PC-3 (cell line): ENCODE results near the gene SCNN1B. TPM values are rescaled to one million over a fixed set of nuclear protein-coding genes. Genes with fewer than 3 reads are reported as not detected.

Experiments used
- ATAC-seq: fragments of 200-7000 bp; cut with Tn5 transposase; 2 replicates; pipeline ENCODE4 v1.9.1; 2020; ENCODE audit warnings: mild to moderate bottlenecking, moderate library complexity
- BruUV-seq: library from RNA; stranded (reverse); fragments of 400-500 nt; replicated peaks from 2 replicates; lab custom pipeline; 2021; lab: Mats Ljungman, UMichigan
- CTCF ChIA-PET: fragments of 300-600 bp; sonication (Branson Sonifier 250); formaldehyde crosslinking; loops from one replicate; lab custom pipeline; 2022; ENCODE audit warnings: antibody characterized with exemption; lab: Charles Lee
- POLR2A ChIA-PET: fragments of 300-600 bp; sonication (Branson Sonifier 250); formaldehyde crosslinking; loops from one replicate; lab custom pipeline; 2022; ENCODE audit warnings: antibody characterized with exemption; ENCODE audit not compliant: unreplicated experiment; lab: Charles Lee
- DNase-seq: peaks from one replicate; pipeline ENCODE4 v3.0.0-alpha.2; 2015
- H2AFZ ChIP-seq: fragments of 300-600 bp; sonication (generic); 2 replicates; pipeline ENCODE4 v1.6.0; 2016; ENCODE audit warnings: antibody characterized with exemption, low read length
- H3F3A ChIP-seq: fragments of 300-600 bp; sonication (generic); one replicate; pipeline ENCODE4 v1.6.0; 2017; ENCODE audit warnings: antibody characterized with exemption, low read length, control low read depth, mild to moderate bottlenecking; ENCODE audit not compliant: unreplicated experiment
- H3K27ac ChIP-seq: fragments of 300-600 bp; sonication (generic); 2 replicates; pipeline ENCODE4 v1.5.1; 2016; ENCODE audit warnings: mild to moderate bottlenecking, low read length
- H3K27me3 ChIP-seq: fragments of 300-600 bp; sonication (generic); 2 replicates; pipeline ENCODE4 v1.6.1; 2016; ENCODE audit warnings: low read length, mixed read lengths
- H3K36me3 ChIP-seq: fragments of 300-600 bp; sonication (generic); 2 replicates; pipeline ENCODE4 v1.6.1; 2016; ENCODE audit warnings: low read depth, mixed run types, low read length, mixed read lengths
- H3K4me1 ChIP-seq: fragments of 300-600 bp; sonication (generic); 2 replicates; pipeline ENCODE4 v1.5.1; 2016; ENCODE audit warnings: low read length; ENCODE audit not compliant: insufficient read depth
- H3K4me2 ChIP-seq: fragments of 300-600 bp; sonication (generic); 2 replicates; pipeline ENCODE4 v1.6.0; 2016; ENCODE audit warnings: low read length
- H3K4me3 ChIP-seq: fragments of 300-600 bp; sonication (generic); 2 replicates; pipeline ENCODE4 v1.5.1; 2016; ENCODE audit warnings: mild to moderate bottlenecking, low read length, mixed read lengths
- H3K79me2 ChIP-seq: fragments of 300-600 bp; sonication (generic); 2 replicates; pipeline ENCODE4 v1.6.1; 2017; ENCODE audit warnings: low read length, mixed read lengths
- H3K9ac ChIP-seq: fragments of 300-600 bp; sonication (generic); 2 replicates; pipeline ENCODE4 v1.6.0; 2016; ENCODE audit warnings: mild to moderate bottlenecking, low read length
- H3K9me2 ChIP-seq: fragments of 300-600 bp; sonication (generic); replicated peaks from 2 replicates; pipeline ENCODE4 v1.6.1; 2016; ENCODE audit warnings: mixed run types, low read length, mixed read lengths
- H3K9me3 ChIP-seq: fragments of 300-600 bp; sonication (generic); 2 replicates; pipeline ENCODE4 v1.6.1; 2016; ENCODE audit warnings: low read length, mixed read lengths
- H4K20me1 ChIP-seq: fragments of 300-600 bp; sonication (generic); 2 replicates; pipeline ENCODE4 v1.6.1; 2016; ENCODE audit warnings: low read length, mixed read lengths
- EZH2 ChIP-seq: fragments of 300-600 bp; sonication (generic); IDR thresholded peaks from one replicate; pipeline ENCODE4 v1.6.1; 2017; ENCODE audit warnings: antibody characterized with exemption, mild to moderate bottlenecking, low read length; ENCODE audit not compliant: unreplicated experiment
- EZH2phosphoT487 ChIP-seq: fragments of 300-600 bp; sonication (generic); IDR thresholded peaks from 2 replicates; pipeline ENCODE4 v1.6.1; 2018; ENCODE audit warnings: mild to moderate bottlenecking, antibody characterized with exemption, low read length, borderline replicate concordance
- intact Hi-C: fragments of 100-400 bp; cut with micrococcal nuclease; formaldehyde crosslinking; loops from 2 replicates; pipeline ENCODE4 v1.9.0; 2023
- total RNA-seq: library from RNA; depleted of rRNA; stranded (reverse); fragments of >200 nt; gene quantifications from 2 replicates; pipeline ENCODE4 v1.2.3, GENCODE V29; 2014; rRNA removed
- TF ChIP-seq, protein P1 (sequence below): fragments of 300-600 bp; sonication (generic); conservative IDR thresholded peaks from 2 replicates; pipeline ENCODE4 v1.5.1; 2017; ENCODE audit warnings: antibody characterized with exemption, low read depth, mild to moderate bottlenecking, low read length

The SCNN1B gene
- total RNA-seq, 1 experiment from 2014 or later = 4.1 TPM

DNA sequence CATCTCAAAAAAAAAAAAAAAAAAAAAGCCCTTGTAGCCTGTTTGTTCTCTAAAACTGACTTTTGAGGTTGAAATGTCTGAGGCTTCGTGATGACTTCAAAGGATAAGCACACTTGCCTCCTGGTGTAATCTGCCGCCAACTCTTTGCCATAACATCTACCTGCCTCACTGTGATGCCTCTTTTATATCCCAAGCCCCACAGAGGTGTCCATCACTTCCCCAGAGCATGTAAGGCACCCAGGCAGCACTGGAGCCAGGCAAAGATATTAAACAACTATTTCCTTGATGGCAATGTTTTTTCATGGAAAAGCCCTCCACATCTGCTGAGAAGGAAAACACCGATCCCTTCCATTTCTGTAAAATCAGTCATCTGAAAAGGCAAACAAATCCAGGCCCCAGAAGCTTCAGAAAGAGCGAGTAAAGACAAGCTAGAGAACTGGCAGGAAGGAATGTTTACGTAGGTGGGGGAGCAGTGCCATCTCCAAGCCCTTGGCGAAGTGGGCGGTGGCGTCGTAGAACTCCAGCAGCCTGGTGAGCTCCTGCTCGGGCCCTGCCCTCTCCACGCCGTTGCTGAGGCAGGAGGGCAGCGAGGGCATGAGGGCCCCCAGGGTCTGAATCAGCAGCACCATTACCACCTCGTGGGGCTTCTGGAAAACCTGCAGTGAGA lies 122.3 kb downstream of the SCNN1B start:
- no peaks in the 10 kb centered on the region for H3K79me2 ChIP-seq
- peaks cover 19% of the 10 kb centered on the region for H3K4me1 ChIP-seq
- TF ChIP-seq EZH2 (no peak), EZH2phosphoT487 (no peak)
- TF ChIP-seq, protein P1, sequence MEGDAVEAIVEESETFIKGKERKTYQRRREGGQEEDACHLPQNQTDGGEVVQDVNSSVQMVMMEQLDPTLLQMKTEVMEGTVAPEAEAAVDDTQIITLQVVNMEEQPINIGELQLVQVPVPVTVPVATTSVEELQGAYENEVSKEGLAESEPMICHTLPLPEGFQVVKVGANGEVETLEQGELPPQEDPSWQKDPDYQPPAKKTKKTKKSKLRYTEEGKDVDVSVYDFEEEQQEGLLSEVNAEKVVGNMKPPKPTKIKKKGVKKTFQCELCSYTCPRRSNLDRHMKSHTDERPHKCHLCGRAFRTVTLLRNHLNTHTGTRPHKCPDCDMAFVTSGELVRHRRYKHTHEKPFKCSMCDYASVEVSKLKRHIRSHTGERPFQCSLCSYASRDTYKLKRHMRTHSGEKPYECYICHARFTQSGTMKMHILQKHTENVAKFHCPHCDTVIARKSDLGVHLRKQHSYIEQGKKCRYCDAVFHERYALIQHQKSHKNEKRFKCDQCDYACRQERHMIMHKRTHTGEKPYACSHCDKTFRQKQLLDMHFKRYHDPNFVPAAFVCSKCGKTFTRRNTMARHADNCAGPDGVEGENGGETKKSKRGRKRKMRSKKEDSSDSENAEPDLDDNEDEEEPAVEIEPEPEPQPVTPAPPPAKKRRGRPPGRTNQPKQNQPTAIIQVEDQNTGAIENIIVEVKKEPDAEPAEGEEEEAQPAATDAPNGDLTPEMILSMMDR = no peak
- no peaks in the 10 kb centered on the region for H3K9me2 ChIP-seq
- no peaks in the 10 kb centered on the region for H3K27me3 ChIP-seq
- ATAC-seq (peak; percentile 81), DNase-seq (peak; percentile 84)
- no peaks in the 10 kb centered on the region for H3K9me3 ChIP-seq
- peak overlapping the region; percentile 76 for H3K4me2 ChIP-seq
- H3K4me3 ChIP-seq = no peak overlapping the region
- H3F3A ChIP-seq = no peaks in the 10 kb centered on the region
- H3K36me3 ChIP-seq = no peaks in the 10 kb centered on the region
- ChIA-PET POLR2A (interaction anchor here (0.6 kb wide), 2 partner anchors 12 to 86 kb away, joined by 4 to 5 read pairs; partner anchors contain the start of gene GGA2), CTCF (interaction anchor here (0.5 to 1.8 kb wide), 7 partner anchors 8 to 114 kb away, joined by 3 to 8 read pairs (median 4); no protein-coding TSS in a partner anchor)
- peak overlapping the region; percentile 67 for H3K9ac ChIP-seq
- H4K20me1 ChIP-seq = no peaks in the 10 kb centered on the region
- H3K27ac ChIP-seq = peak overlapping the region; percentile 98
- BruUV-seq = no TSS peak
- intact Hi-C loops = loop anchor here (2.0 to 5.0 kb wide), 2 partner anchors 34 to 142 kb away; no protein-coding TSS in a partner anchor
- peak overlapping the region; percentile 67; the same call in 1 of the 2 replicates for H2AFZ ChIP-seq

DNA sequence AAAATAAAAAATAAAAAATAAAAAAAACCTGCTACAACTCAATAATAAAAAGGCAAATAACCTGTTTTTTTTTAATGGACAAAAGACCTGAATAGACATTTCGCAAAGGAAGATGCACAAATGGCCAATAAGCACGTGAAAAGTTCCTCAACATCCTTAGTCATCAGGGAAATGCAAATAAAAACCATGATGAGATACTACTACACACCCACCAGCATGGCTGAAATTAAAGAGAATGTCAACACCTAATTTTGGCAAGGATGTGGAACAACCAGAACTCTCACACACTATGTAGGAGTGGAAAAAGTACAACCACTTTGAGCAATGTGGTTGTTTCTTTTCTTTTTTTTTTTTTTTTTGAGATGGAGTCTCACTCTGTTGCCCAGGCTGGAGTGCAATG lies 126.2 kb downstream of the SCNN1B start:
- no peaks in the 10 kb centered on the region for H3K9me2 ChIP-seq
- peaks cover 4% of the 10 kb centered on the region; the same call in 1 of the 2 replicates for H3K36me3 ChIP-seq
- H2AFZ ChIP-seq = no peak overlapping the region
- intact Hi-C loops = no loop called here
- CTCF ChIA-PET = no interaction called here
- peak; percentile 10 for DNase-seq
- no peak overlapping the region for H3K9ac ChIP-seq
- H3K9me3 ChIP-seq = no peaks in the 10 kb centered on the region
- no peaks in the 10 kb centered on the region for H3F3A ChIP-seq
- no peaks in the 10 kb centered on the region for H3K27me3 ChIP-seq
- no peaks in the 10 kb centered on the region for H3K79me2 ChIP-seq
- TF ChIP-seq, protein P1 = no peak
- ATAC-seq = no peak
- no peaks in the 10 kb centered on the region for H4K20me1 ChIP-seq
- no peak overlapping the region for H3K4me3 ChIP-seq
- POLR2A ChIA-PET = no interaction called here
- H3K27ac ChIP-seq = no peak overlapping the region
- peaks cover 16% of the 10 kb centered on the region for H3K4me1 ChIP-seq
- BruUV-seq = no TSS peak
- no peak overlapping the region for H3K4me2 ChIP-seq

Other genes starting within 250 kb of the SCNN1B start
- gene USP31, start 152.8 kb upstream of the SCNN1B start, total RNA-seq = 6.7 and 7.8 TPM in 2 replicates
- gene SCNN1G, start 119.6 kb upstream of the SCNN1B start, total RNA-seq = 4.5 and 6.3 TPM in 2 replicates
- 8.6 and 13.5 TPM in 2 replicates for gene COG7, start 150.9 kb downstream of the SCNN1B start, total RNA-seq
- gene GGA2, start 208.2 kb downstream of the SCNN1B start, total RNA-seq = 26.5 and 29.0 TPM in 2 replicates